GM23338 (cell line): ENCODE measurements around the gene CD40. TPM values are rescaled to one million over a fixed set of nuclear protein-coding genes. Genes with fewer than 3 reads are reported as not detected.

ENCODE experiments used
- ATAC-seq: fragments of 200-7000 bp; cut with Tn5 transposase; 3 replicates; pipeline ENCODE4 v1.9.1; 2020
- DNase-seq: peaks from one replicate; pipeline ENCODE4 v3.0.0-alpha.2; 2015; ENCODE audit warnings: low spot score
- H2AFZ ChIP-seq: fragments of 200-600 bp; sonication (generic); 2 replicates; pipeline ENCODE4 v1.8.0; 2016; ENCODE audit warnings: antibody characterized with exemption, mild to moderate bottlenecking, moderate library complexity
- H3F3A ChIP-seq: fragments of 200-600 bp; sonication (generic); replicated peaks from 2 replicates; pipeline ENCODE4 v1.8.0; 2017; ENCODE audit warnings: antibody characterized with exemption, mixed run types, low read depth
- H3K27ac ChIP-seq: fragments of 200-600 bp; sonication (generic); 2 replicates; pipeline ENCODE4 v1.6.1; 2016; ENCODE audit warnings: low read depth
- H3K27me3 ChIP-seq: fragments of 200-600 bp; sonication (generic); 2 replicates; pipeline ENCODE4 v1.8.0; 2016; ENCODE audit warnings: mild to moderate bottlenecking, mixed run types, moderate library complexity; ENCODE audit not compliant: insufficient read depth
- H3K36me3 ChIP-seq: fragments of 200-600 bp; sonication (generic); 2 replicates; pipeline ENCODE4 v1.8.0; 2016; ENCODE audit warnings: mild to moderate bottlenecking; ENCODE audit not compliant: insufficient read depth
- H3K4me1 ChIP-seq: fragments of 200-600 bp; sonication (generic); 2 replicates; pipeline ENCODE4 v1.8.0; 2016; ENCODE audit warnings: mild to moderate bottlenecking, moderate library complexity; ENCODE audit not compliant: insufficient read depth
- H3K4me2 ChIP-seq: fragments of 200-600 bp; sonication (generic); 2 replicates; pipeline ENCODE4 v1.7.1; 2017; ENCODE audit warnings: mixed run types
- H3K4me3 ChIP-seq: fragments of 200-600 bp; sonication (generic); 2 replicates; pipeline ENCODE4 v1.6.1; 2016; ENCODE audit warnings: mixed run types
- H3K79me2 ChIP-seq: fragments of 200-600 bp; sonication (generic); replicated peaks from 2 replicates; pipeline ENCODE4 v1.8.0; 2017; ENCODE audit warnings: mild to moderate bottlenecking; ENCODE audit not compliant: insufficient read depth
- H3K9me2 ChIP-seq: fragments of 200-600 bp; sonication (generic); 2 replicates; pipeline ENCODE4 v1.8.0; 2017; ENCODE audit not compliant: insufficient read depth
- H4K20me1 ChIP-seq: fragments of 200-600 bp; sonication (generic); replicated peaks from 2 replicates; pipeline ENCODE4 v1.8.0; 2017; ENCODE audit warnings: mild to moderate bottlenecking; ENCODE audit not compliant: insufficient read depth
- H3K27ac Mint-ChIP-seq: 2 replicates; pipeline ENCODE4 v1.8.0; 2020; ENCODE audit warnings: inconsistent platforms, mild to moderate bottlenecking, moderate library complexity, mixed read lengths
- H3K27me3 Mint-ChIP-seq: 3 replicates; pipeline ENCODE4 v1.8.0; 2022; ENCODE audit warnings: low read depth, mild to moderate bottlenecking, moderate library complexity, mixed read lengths, inconsistent platforms; ENCODE audit not compliant: insufficient read depth, poor library complexity
- H3K36me3 Mint-ChIP-seq: 3 replicates; pipeline ENCODE4 v1.8.0; 2021; ENCODE audit warnings: low read depth, mild to moderate bottlenecking, inconsistent platforms, moderate library complexity, mixed read lengths
- H3K4me1 Mint-ChIP-seq: 3 replicates; pipeline ENCODE4 v1.8.0; 2020; ENCODE audit warnings: mild to moderate bottlenecking, inconsistent platforms, mixed read lengths
- H3K4me3 Mint-ChIP-seq: 3 replicates; pipeline ENCODE4 v1.8.0; 2021; ENCODE audit warnings: moderate library complexity, mild to moderate bottlenecking, inconsistent platforms, mixed read lengths
- H3K9me3 Mint-ChIP-seq: 3 replicates; pipeline ENCODE4 v1.8.0; 2020; ENCODE audit warnings: moderate library complexity, mild to moderate bottlenecking, inconsistent platforms, mixed read lengths
- CREB1 ChIP-seq: fragments of 250-450 bp; sonication (Bioruptor Pico); IDR thresholded peaks from 2 replicates; pipeline ENCODE4 v1.5.0; 2020; ENCODE audit warnings: low read depth, mild to moderate bottlenecking, moderate library complexity
- ETS1 ChIP-seq: IDR thresholded peaks from 2 replicates; pipeline ENCODE4 v1.6.1; 2016; ENCODE audit warnings: antibody characterized with exemption
- EZH2 ChIP-seq: fragments of 200-600 bp; sonication (generic); IDR thresholded peaks from one replicate; pipeline ENCODE4 v1.8.0; 2017; ENCODE audit warnings: antibody characterized with exemption, mild to moderate bottlenecking, low read depth; ENCODE audit not compliant: unreplicated experiment
- EZH2phosphoT487 ChIP-seq: fragments of 200-600 bp; sonication (generic); IDR thresholded peaks from one replicate; pipeline ENCODE4 v1.8.1; 2018; ENCODE audit warnings: antibody characterized with exemption; ENCODE audit not compliant: unreplicated experiment
- JUNB ChIP-seq: IDR thresholded peaks from one replicate; pipeline ENCODE4 v1.6.1; 2016; ENCODE audit warnings: antibody characterized with exemption; ENCODE audit not compliant: unreplicated experiment
- POLR2AphosphoS5 ChIP-seq: IDR thresholded peaks from 2 replicates; pipeline ENCODE4 v1.6.1; 2016; ENCODE audit warnings: antibody characterized with exemption, low read depth
- STAT1 ChIP-seq: IDR thresholded peaks from one replicate; pipeline ENCODE4 v1.6.1; 2016; ENCODE audit warnings: antibody characterized with exemption; ENCODE audit not compliant: unreplicated experiment
- ZNF114 ChIP-seq: fragments of 250-450 bp; sonication (Bioruptor Pico); IDR thresholded peaks from 2 replicates; pipeline ENCODE4 v1.5.0; 2020; ENCODE audit warnings: mild to moderate bottlenecking, moderate library complexity
- polyA plus RNA-seq: library from polyadenylated mRNA; unstranded; fragments of >200 nt; fragmentation: Nextera tagmentation; extraction: Ambion mirVana; gene quantifications from 2 replicates; pipeline ENCODE4 v1.2.1, GENCODE V29; 2016
- total RNA-seq: library from RNA; depleted of rRNA; stranded (reverse); fragments of >200 nt; shearing (Covaris generic); gene quantifications from 2 replicates; pipeline ENCODE4 v1.2.3, GENCODE V29; 2014
- TF ChIP-seq, protein P1 (sequence below), 2 experiments: fragments of 200-600 bp in 1 of 2; sonication (generic) in 1 of 2; conservative IDR thresholded peaks; 2 replicates each; pipeline versions ENCODE4 v1.5.1 to v1.6.1; 2016 to 2017; ENCODE audit warnings: antibody characterized with exemption in 2 of 2, low read depth in 2 of 2, mild to moderate bottlenecking in 2 of 2, moderate library complexity in 1 of 2

The CD40 gene
- total and polyA plus RNA-seq, 2 experiments from 2014 or later = 15.4 to 18.9 TPM

DNA sequence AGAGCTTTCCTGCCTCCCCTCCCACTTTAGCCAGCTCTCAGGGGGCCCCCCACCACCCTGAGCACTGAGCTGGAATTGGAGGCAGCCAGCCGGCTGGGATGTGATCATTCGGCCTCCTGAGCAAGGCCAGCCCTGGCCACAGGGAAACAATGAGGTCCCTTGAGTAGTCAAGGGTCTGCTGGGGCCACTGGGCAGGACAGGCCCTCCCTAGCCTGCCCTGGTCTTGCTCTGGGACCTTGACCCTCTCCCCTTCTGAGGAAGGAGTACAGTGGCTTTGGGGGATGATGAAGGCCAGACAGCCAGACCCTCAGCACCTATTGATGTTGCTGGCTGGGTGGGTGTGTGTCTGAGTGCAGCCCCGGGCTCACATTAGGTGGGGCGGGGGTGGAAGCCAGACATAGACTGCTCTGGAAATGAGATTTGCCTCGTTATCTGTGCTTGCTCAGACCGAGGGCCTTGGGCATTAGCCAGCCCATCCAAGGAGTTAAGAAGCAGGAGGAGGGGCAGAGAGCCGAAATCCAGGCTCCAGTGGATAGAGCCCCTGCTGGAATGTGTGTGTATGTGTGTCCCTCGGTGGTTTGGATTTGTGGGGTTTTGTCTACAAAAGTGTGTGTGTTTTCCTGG lies 21.3 kb downstream of the CD40 start:
- no peaks in the 10 kb centered on the region for H4K20me1 ChIP-seq
- no peaks in the 10 kb centered on the region for H3K36me3 Mint-ChIP-seq
- no peaks in the 10 kb centered on the region for H3K9me2 ChIP-seq
- TF ChIP-seq, protein P1, sequence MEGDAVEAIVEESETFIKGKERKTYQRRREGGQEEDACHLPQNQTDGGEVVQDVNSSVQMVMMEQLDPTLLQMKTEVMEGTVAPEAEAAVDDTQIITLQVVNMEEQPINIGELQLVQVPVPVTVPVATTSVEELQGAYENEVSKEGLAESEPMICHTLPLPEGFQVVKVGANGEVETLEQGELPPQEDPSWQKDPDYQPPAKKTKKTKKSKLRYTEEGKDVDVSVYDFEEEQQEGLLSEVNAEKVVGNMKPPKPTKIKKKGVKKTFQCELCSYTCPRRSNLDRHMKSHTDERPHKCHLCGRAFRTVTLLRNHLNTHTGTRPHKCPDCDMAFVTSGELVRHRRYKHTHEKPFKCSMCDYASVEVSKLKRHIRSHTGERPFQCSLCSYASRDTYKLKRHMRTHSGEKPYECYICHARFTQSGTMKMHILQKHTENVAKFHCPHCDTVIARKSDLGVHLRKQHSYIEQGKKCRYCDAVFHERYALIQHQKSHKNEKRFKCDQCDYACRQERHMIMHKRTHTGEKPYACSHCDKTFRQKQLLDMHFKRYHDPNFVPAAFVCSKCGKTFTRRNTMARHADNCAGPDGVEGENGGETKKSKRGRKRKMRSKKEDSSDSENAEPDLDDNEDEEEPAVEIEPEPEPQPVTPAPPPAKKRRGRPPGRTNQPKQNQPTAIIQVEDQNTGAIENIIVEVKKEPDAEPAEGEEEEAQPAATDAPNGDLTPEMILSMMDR (conservative IDR thresholded peaks at IDR 0.05; ENCODE audit: low read depth in 2 of 2) = no peak
- no peak for TF ChIP-seq ZNF114
- no peak overlapping the region for H3K4me3 Mint-ChIP-seq
- H3K27me3 ChIP-seq = no peaks in the 10 kb centered on the region
- no peaks in the 10 kb centered on the region for H3K79me2 ChIP-seq
- H3K27ac Mint-ChIP-seq = no peak overlapping the region; the same call in 1 of the 2 replicates
- H3K27ac ChIP-seq = no peak overlapping the region
- no peak overlapping the region for H2AFZ ChIP-seq
- H3K27me3 Mint-ChIP-seq = peaks cover 10% of the 10 kb centered on the region
- H3K9me3 Mint-ChIP-seq = no peaks in the 10 kb centered on the region
- peak; percentile 18 for ATAC-seq
- no peak for DNase-seq
- no peak overlapping the region for H3K4me3 ChIP-seq
- H3K4me2 ChIP-seq = 0 out of 2 replicates have a peak overlapping the region, but pooled peaks have one; percentile 14
- peaks cover 29% of the 10 kb centered on the region for H3K4me1 Mint-ChIP-seq
- no peaks in the 10 kb centered on the region for H3F3A ChIP-seq
- H3K36me3 ChIP-seq = no peaks in the 10 kb centered on the region
- H3K4me1 ChIP-seq = peaks cover 4% of the 10 kb centered on the region; the same call in 1 of the 2 replicates

GRCh38 chr20:46139908-46140482 lies 21.9 kb downstream of the CD40 start:
- H3K4me3 ChIP-seq = no peak overlapping the region
- Mint-ChIP-seq H3K4me3 (no peak overlapping the region), H3K36me3 (no peaks in the 10 kb centered on the region), H3K27ac (peak overlapping the region; percentile 37; the same call in 1 of the 2 replicates), H3K4me1 (peaks cover 29% of the 10 kb centered on the region), H3K27me3 (peaks cover 9% of the 10 kb centered on the region), H3K9me3 (no peaks in the 10 kb centered on the region)
- TF ChIP-seq EZH2phosphoT487 = no peak
- no peak for TF ChIP-seq ETS1
- no peak for TF ChIP-seq POLR2AphosphoS5
- TF ChIP-seq ZNF114 = no peak
- TF ChIP-seq EZH2 = no peak
- no peak for TF ChIP-seq STAT1
- no peak for TF ChIP-seq JUNB
- TF ChIP-seq CREB1 = no peak
- peak; percentile 43 for ATAC-seq
- peak; percentile 45 for DNase-seq
- H3F3A ChIP-seq = no peaks in the 10 kb centered on the region
- no peak overlapping the region for H2AFZ ChIP-seq
- no peaks in the 10 kb centered on the region for H4K20me1 ChIP-seq
- H3K36me3 ChIP-seq = no peaks in the 10 kb centered on the region
- no peaks in the 10 kb centered on the region for H3K79me2 ChIP-seq
- H3K4me2 ChIP-seq = 0 out of 2 replicates have a peak overlapping the region, but pooled peaks have one; percentile 14
- H3K4me1 ChIP-seq = peaks cover 4% of the 10 kb centered on the region; the same call in 1 of the 2 replicates
- H3K27ac ChIP-seq = no peak overlapping the region
- H3K27me3 ChIP-seq = no peaks in the 10 kb centered on the region
- no peaks in the 10 kb centered on the region for H3K9me2 ChIP-seq
